HepG2 (cell line): ENCODE measurements around the gene FAM20A. TPM values are rescaled to one million over a fixed set of nuclear protein-coding genes. Genes with fewer than 3 reads are reported as not detected.

Experiments
- ATAC-seq: fragments of 200-7000 bp; cut with Tn5 transposase; 3 replicates; pipeline ENCODE4 v1.9.1; 2020; ENCODE audit warnings: mild to moderate bottlenecking, moderate library complexity
- BruUV-seq: library from RNA; stranded (reverse); fragments of 400-500 nt; replicated peaks from 2 replicates; lab custom pipeline; 2021; lab: Mats Ljungman, UMichigan
- CTCF ChIA-PET: fragments of 300-600 bp; formaldehyde crosslinking; extraction: SDS; loops from one replicate; lab custom pipeline; 2021; ENCODE audit warnings: low total read pairs, inconsistent platforms, low intra/inter-chr PET ratio; lab: Yijun Ruan, JAX
- POLR2A ChIA-PET: fragments of 350-600 bp; sonication (Branson Sonifier 250); formaldehyde crosslinking; loops from one replicate; lab custom pipeline; 2020; ENCODE audit warnings: antibody characterized with exemption, inconsistent platforms; lab: Yijun Ruan, JAX
- DNase-seq: peaks from one replicate; pipeline ENCODE4 v3.0.0-alpha.2; 2015; ENCODE audit warnings: low spot score
- FAIRE-seq: peaks from 3 replicates; lab custom pipeline; 2011; peaks lifted over from hg19 to GRCh38; lab: Jason Lieb, UNC
- H2AFZ ChIP-seq: one replicate; pipeline ENCODE4 v1.6.1; 2011; ENCODE audit warnings: low read length, inconsistent platforms
- H3K27ac ChIP-seq: fragments of 300-600 bp; 3 replicates; pipeline ENCODE4 v1.8.0; 2011; ENCODE audit warnings: mixed run types, mild to moderate bottlenecking, mixed read lengths, low read length, inconsistent platforms; ENCODE audit not compliant: insufficient read depth; ENCODE audit errors: extremely low read length
- H3K27me3 ChIP-seq, 2 experiments: fragments of 200-600 bp in 1 of 2; 2 replicates in 1 of 2; 3 replicates in 1 of 2; pipeline versions ENCODE4 v1.6.0 to v1.8.0; 2011; ENCODE audit warnings: low read length in 2 of 2, mild to moderate bottlenecking in 2 of 2, moderate library complexity in 2 of 2, inconsistent platforms in 1 of 2; ENCODE audit not compliant: insufficient read depth in 2 of 2, control insufficient read depth in 1 of 2
- H3K36me3 ChIP-seq, 2 experiments: fragments of 200-600 bp in 1 of 2; replicated peaks in 1 of 2; 2 replicates in 1 of 2; 3 replicates in 1 of 2; pipeline versions ENCODE4 v1.5.1 to v1.8.0; 2011; ENCODE audit warnings: low read length in 2 of 2, inconsistent platforms in 1 of 2; ENCODE audit not compliant: insufficient read depth in 2 of 2, control insufficient read depth in 1 of 2
- H3K4me1 ChIP-seq: 2 replicates; pipeline ENCODE4 v1.5.1; 2012; ENCODE audit warnings: low read length, inconsistent platforms; ENCODE audit not compliant: insufficient read depth
- H3K4me2 ChIP-seq: 2 replicates; pipeline ENCODE4 v1.6.0; 2011; ENCODE audit warnings: low read depth, low read length, inconsistent platforms
- H3K4me3 ChIP-seq, 3 experiments: fragments of 200-600 bp in 1 of 3; sonication (generic), shearing (Covaris generic) in 1 of 3; replicated peaks in 1 of 3; 2 replicates each; pipeline ENCODE4 v1.5.1; 2011 to 2016; ENCODE audit warnings: low read length in 3 of 3, inconsistent platforms in 2 of 3, low read depth in 2 of 3, mild to moderate bottlenecking in 2 of 3, control low read depth in 1 of 3, mixed read lengths in 1 of 3; ENCODE audit not compliant: insufficient read depth in 1 of 3
- H3K79me2 ChIP-seq: one replicate; pipeline ENCODE4 v1.6.1; 2011; ENCODE audit warnings: low read length, inconsistent platforms; ENCODE audit not compliant: insufficient read depth
- H3K9ac ChIP-seq: 2 replicates; pipeline ENCODE4 v1.6.0; 2011; ENCODE audit warnings: mild to moderate bottlenecking, low read depth, low read length, inconsistent platforms; ENCODE audit not compliant: insufficient read depth
- H3K9me3 ChIP-seq: 2 replicates; pipeline ENCODE4 v1.5.1; 2012; ENCODE audit warnings: mild to moderate bottlenecking, low read length
- H4K20me1 ChIP-seq: 2 replicates; pipeline ENCODE4 v1.6.0; 2011; ENCODE audit warnings: inconsistent platforms, mild to moderate bottlenecking, low read length, moderate library complexity; ENCODE audit not compliant: insufficient read depth
- CCDC6 ChIP-seq: sonication (generic); formaldehyde crosslinking; IDR thresholded peaks from 2 replicates; pipeline ENCODE4 v1.8.1; 2022; ENCODE audit warnings: mild to moderate bottlenecking, missing genetic modification reagents, moderate library complexity
- CHCHD3 ChIP-seq: sonication (generic); formaldehyde crosslinking; IDR thresholded peaks from 2 replicates; pipeline ENCODE4 v1.8.0; 2022; ENCODE audit warnings: mild to moderate bottlenecking, missing genetic modification reagents, moderate library complexity
- CREB3 ChIP-seq: sonication (generic); formaldehyde crosslinking; IDR thresholded peaks from 2 replicates; pipeline ENCODE4 v1.5.0; 2020; ENCODE audit warnings: missing genetic modification reagents
- DBP ChIP-seq: sonication (generic); formaldehyde crosslinking; IDR thresholded peaks from 2 replicates; pipeline ENCODE4 v1.4.0; 2020; ENCODE audit warnings: missing genetic modification reagents; ENCODE audit errors: not compliant biosample characterization
- NR2F1 ChIP-seq, 2 experiments: fragments of 450-650 bp in 1 of 2; formaldehyde crosslinking in 1 of 2; IDR thresholded peaks; 2 replicates each; pipeline versions ENCODE4 v1.5.0 to v1.6.1; 2016 to 2020; ENCODE audit warnings: mild to moderate bottlenecking in 1 of 2, missing compliant biosample characterization in 1 of 2, missing genetic modification reagents in 1 of 2, moderate library complexity in 1 of 2
- NR3C1 ChIP-seq: sonication (generic); formaldehyde crosslinking; IDR thresholded peaks from 2 replicates; pipeline ENCODE4 v1.4.0; 2020; ENCODE audit warnings: missing genetic modification reagents
- PCBP2 ChIP-seq: fragments of 200-400 bp; formaldehyde crosslinking; optimal IDR thresholded peaks from 2 replicates; pipeline ENCODE3; 2018; ENCODE audit warnings: low read length, low read depth; ENCODE audit not compliant: poor library complexity, severe bottlenecking
- PLRG1 ChIP-seq: fragments of 450-650 bp; conservative IDR thresholded peaks from 2 replicates; pipeline ENCODE4 v1.6.1; 2016
- PRPF4 ChIP-seq: fragments of 200-400 bp; formaldehyde crosslinking; IDR thresholded peaks from 2 replicates; pipeline ENCODE4 v1.6.1; 2016; ENCODE audit warnings: low read length, low read depth; ENCODE audit not compliant: poor library complexity, severe bottlenecking
- SMAD9 ChIP-seq: sonication (generic); formaldehyde crosslinking; IDR thresholded peaks from 2 replicates; pipeline ENCODE4 v1.5.1; 2020; ENCODE audit warnings: mild to moderate bottlenecking, missing genetic modification reagents
- ZBTB7A ChIP-seq: sonication (generic); formaldehyde crosslinking; IDR thresholded peaks from 2 replicates; pipeline ENCODE4 v1.8.0; 2022; ENCODE audit warnings: mild to moderate bottlenecking, missing genetic modification reagents
- ZNF224 ChIP-seq: sonication (generic); formaldehyde crosslinking; IDR thresholded peaks from 2 replicates; pipeline ENCODE4 v1.5.0; 2020; ENCODE audit warnings: mild to moderate bottlenecking, missing genetic modification reagents
- ZNF567 ChIP-seq: sonication (generic); formaldehyde crosslinking; IDR thresholded peaks from 2 replicates; pipeline ENCODE4 v1.8.1; 2023; ENCODE audit warnings: mild to moderate bottlenecking, missing genetic modification reagents, borderline replicate concordance
- WGBS: methylation state at CpG from one replicate; pipeline ENCODE4 v1.1.6; 2017; ENCODE audit warnings: low lambda C conversion rate; 5-methylcytosine and 5-hydroxymethylcytosine counted together
- in situ Hi-C: cut with HindIII; loops from 2 replicates; pipeline ENCODE4 v1.10.0; 2017; ENCODE audit warnings: low pct_unique_long_range_greater_than_20kb; ENCODE audit not compliant: extremely low pct_ligation_motif_present
- intact Hi-C: fragments of 100-400 bp; cut with micrococcal nuclease; formaldehyde crosslinking; loops from one replicate; pipeline ENCODE4 v1.10.0; 2022; ENCODE audit not compliant: unreplicated experiment
- polyA plus RNA-seq, 8 experiments: library from polyadenylated mRNA; depleted of rRNA in 3 of 8; stranded (reverse) in 7 of 8; unstranded in 1 of 8; fragments of >200 nt; fragmentation: Illumina TruSeq in 4 of 8; extraction: Trizol in 4 of 8; gene quantifications; 2 replicates each; pipeline versions ENCODE4 v1.2.1 to v1.2.3, GENCODE V29; 2011 to 2016; ENCODE audit warnings: low read depth in 4 of 8, missing spikeins in 1 of 8, mixed read lengths in 1 of 8; ENCODE audit not compliant: insufficient read depth in 1 of 8
- total RNA-seq, 5 experiments: library from RNA; depleted of rRNA; stranded (reverse); fragments of >200 nt; fragmentation: Illumina TruSeq; extraction: Trizol; gene quantifications; 2 replicates each; pipeline ENCODE4 v1.2.3, GENCODE V29; 2016; ENCODE audit warnings: low read depth in 1 of 5

The FAM20A gene
- total and polyA plus RNA-seq, 2 of the 13 experiments (the other 11 are each of a cell fraction or from before 2014, with no cell fraction given) = 9.3 to 20.7 TPM

- no peak for TF ChIP-seq CREB3 (CRISPR knock-in tag)
These were observed 91.8 kb downstream of the FAM20A start (continued) for GRCh38 chr17:68509141-68510057.

- WGBS = 80% methylated on average over 3 of the region's 3 CpGs
- ATAC-seq = no peak
- intact Hi-C loops = no loop called here
These were observed 93.6 kb downstream of the FAM20A start for GRCh38 chr17:68507576-68507975.

GRCh38 chr17:68505951-68506350 is 95.2 kb downstream of the FAM20A start:
- peaks cover 51% of the 10 kb centered on the region for H3K4me1 ChIP-seq
- 90% methylated on average over 1 of the region's 1 CpG for WGBS
- no peak overlapping the region for H3K27ac ChIP-seq
- no peaks in the 10 kb centered on the region for H3K27me3 ChIP-seq
- no peak overlapping the region for H3K9ac ChIP-seq
- no peak overlapping the region for H2AFZ ChIP-seq
- H3K36me3 ChIP-seq = no peaks in the 10 kb centered on the region
- in situ Hi-C loops (no loop called here), intact Hi-C loops (no loop called here)
- H3K4me2 ChIP-seq = no peak overlapping the region
- H3K79me2 ChIP-seq = no peaks in the 10 kb centered on the region
- no TSS peak for BruUV-seq
- no peak overlapping the region for H3K4me3 ChIP-seq
- FAIRE-seq (no peak), ATAC-seq (no peak), DNase-seq (no peak)
- ChIA-PET CTCF (no interaction called here), POLR2A (no interaction called here)
- H3K9me3 ChIP-seq = no peaks in the 10 kb centered on the region
- no peak for TF ChIP-seq CCDC6 (CRISPR knock-in tag)
- TF ChIP-seq PCBP2 = no peak
- no peak for TF ChIP-seq ZNF224
- TF ChIP-seq DBP (CRISPR knock-in tag) = no peak
- no peak for TF ChIP-seq PLRG1
- no peak for TF ChIP-seq CHCHD3 (CRISPR knock-in tag)
- no peak for TF ChIP-seq SMAD9 (CRISPR knock-in tag)
- H4K20me1 ChIP-seq = no peaks in the 10 kb centered on the region

More at GRCh38 chr17:68507576-68507975, 93.6 kb downstream of the FAM20A start:
- no TSS peak for BruUV-seq
- ChIA-PET CTCF (no interaction called here), POLR2A (no interaction called here)
- no peak overlapping the region for H3K27ac ChIP-seq
- H3K9me3 ChIP-seq = no peaks in the 10 kb centered on the region
- in situ Hi-C loops = no loop called here
- no peak overlapping the region for H3K4me2 ChIP-seq
- TF ChIP-seq ZNF567 (CRISPR knock-in tag) (no peak), PRPF4 (no peak), NR2F1 (CRISPR knock-in tag; IDR thresholded peaks at IDR 0.05) (no peak), NR3C1 (CRISPR knock-in tag) (no peak), ZBTB7A (CRISPR knock-in tag) (no peak)
- DNase-seq (no peak), FAIRE-seq (no peak)
- no peak overlapping the region for H3K9ac ChIP-seq
- H2AFZ ChIP-seq = no peak overlapping the region
- no peaks in the 10 kb centered on the region for H4K20me1 ChIP-seq
- no peaks in the 10 kb centered on the region for H3K36me3 ChIP-seq
- H3K27me3 ChIP-seq = no peaks in the 10 kb centered on the region; a peak in 1 of 5 replicates
- peaks cover 4% of the 10 kb centered on the region for H3K79me2 ChIP-seq
- no peak overlapping the region for H3K4me3 ChIP-seq
- H3K4me1 ChIP-seq = peaks cover 49% of the 10 kb centered on the region
